DOHH2 (cell line): ENCODE data around the gene CLPSL2.

Source experiments
- H3F3A ChIP-seq: fragments of 200-600 bp; sonication (generic), shearing (Covaris generic); 2 replicates; pipeline ENCODE4 v1.6.0; 2016; ENCODE audit warnings: antibody characterized with exemption, mild to moderate bottlenecking; ENCODE audit not compliant: control insufficient read depth, insufficient read depth
- H3K27ac ChIP-seq: fragments of 200-600 bp; sonication (generic); 2 replicates; pipeline ENCODE4 v1.5.1; 2014; ENCODE audit warnings: low read depth, mild to moderate bottlenecking, low read length, moderate library complexity
- H3K27me3 ChIP-seq: fragments of 200-600 bp; sonication (generic); 2 replicates; pipeline ENCODE4 v1.6.1; 2014; ENCODE audit warnings: mild to moderate bottlenecking, low read length, mixed read lengths; ENCODE audit not compliant: control insufficient read depth
- H3K36me3 ChIP-seq: fragments of 200-600 bp; sonication (generic); 2 replicates; pipeline ENCODE4 v1.6.1; 2014; ENCODE audit warnings: mild to moderate bottlenecking, low read length, moderate library complexity, mixed read lengths; ENCODE audit not compliant: control insufficient read depth
- H3K4me1 ChIP-seq: fragments of 200-600 bp; sonication (generic); 2 replicates; pipeline ENCODE4 v1.6.1; 2014; ENCODE audit warnings: mild to moderate bottlenecking, low read length, mixed read lengths; ENCODE audit not compliant: control insufficient read depth
- H3K4me2 ChIP-seq: fragments of 200-600 bp; sonication (generic); 2 replicates; pipeline ENCODE4 v1.6.0; 2014; ENCODE audit warnings: mild to moderate bottlenecking, low read length, moderate library complexity
- H3K4me3 ChIP-seq: fragments of 200-600 bp; sonication (generic); 2 replicates; pipeline ENCODE4 v1.5.1; 2014; ENCODE audit warnings: mild to moderate bottlenecking, low read length, mixed read lengths
- H3K79me2 ChIP-seq: fragments of 200-600 bp; sonication (generic); 2 replicates; pipeline ENCODE4 v1.6.1; 2014; ENCODE audit warnings: mild to moderate bottlenecking, low read length, mixed read lengths; ENCODE audit not compliant: control insufficient read depth
- H3K9me2 ChIP-seq: fragments of 200-600 bp; sonication (generic); replicated peaks from 2 replicates; pipeline ENCODE4 v1.6.1; 2014; ENCODE audit warnings: mild to moderate bottlenecking, low read length, mixed read lengths; ENCODE audit not compliant: control insufficient read depth
- H3K9me3 ChIP-seq: fragments of 200-600 bp; sonication (generic); 2 replicates; pipeline ENCODE4 v1.6.1; 2014; ENCODE audit warnings: antibody characterized with exemption, low read length, mixed read lengths; ENCODE audit not compliant: control insufficient read depth, insufficient read depth
- H4K20me1 ChIP-seq: fragments of 200-600 bp; sonication (generic); 2 replicates; pipeline ENCODE4 v1.6.0; 2014; ENCODE audit warnings: low read depth, mild to moderate bottlenecking, antibody characterized with exemption, low read length, moderate library complexity; ENCODE audit not compliant: control insufficient read depth, insufficient read depth
- EZH2phosphoT487 ChIP-seq: fragments of 200-600 bp; sonication (generic); IDR thresholded peaks from 2 replicates; pipeline ENCODE4 v1.6.1; 2017; ENCODE audit warnings: borderline replicate concordance, mild to moderate bottlenecking, antibody characterized with exemption, low read length, moderate library complexity, mixed read lengths
- TF ChIP-seq, protein P1 (sequence below): fragments of 200-600 bp; sonication (generic); IDR thresholded peaks from one replicate; pipeline ENCODE4 v1.5.1; 2014; ENCODE audit warnings: antibody characterized with exemption, mild to moderate bottlenecking, low read depth, low read length; ENCODE audit not compliant: poor library complexity, severe bottlenecking

CLPSL2 gene

GRCh38 chr6:35745509-35745908 lies 30.9 kb upstream of the CLPSL2 start:
- Histone ChIP-seq H3K9me2 (no peaks in the 10 kb centered on the region), H3K27ac (no peak overlapping the region), H3K4me1 (no peaks in the 10 kb centered on the region), H3K9me3 (no peaks in the 10 kb centered on the region), H3F3A (no peaks in the 10 kb centered on the region), H3K36me3 (no peaks in the 10 kb centered on the region), H3K4me3 (no peak overlapping the region), H3K27me3 (no peaks in the 10 kb centered on the region), H4K20me1 (no peaks in the 10 kb centered on the region), H3K79me2 (no peaks in the 10 kb centered on the region), H3K4me2 (no peak overlapping the region)
- TF ChIP-seq, protein P1, sequence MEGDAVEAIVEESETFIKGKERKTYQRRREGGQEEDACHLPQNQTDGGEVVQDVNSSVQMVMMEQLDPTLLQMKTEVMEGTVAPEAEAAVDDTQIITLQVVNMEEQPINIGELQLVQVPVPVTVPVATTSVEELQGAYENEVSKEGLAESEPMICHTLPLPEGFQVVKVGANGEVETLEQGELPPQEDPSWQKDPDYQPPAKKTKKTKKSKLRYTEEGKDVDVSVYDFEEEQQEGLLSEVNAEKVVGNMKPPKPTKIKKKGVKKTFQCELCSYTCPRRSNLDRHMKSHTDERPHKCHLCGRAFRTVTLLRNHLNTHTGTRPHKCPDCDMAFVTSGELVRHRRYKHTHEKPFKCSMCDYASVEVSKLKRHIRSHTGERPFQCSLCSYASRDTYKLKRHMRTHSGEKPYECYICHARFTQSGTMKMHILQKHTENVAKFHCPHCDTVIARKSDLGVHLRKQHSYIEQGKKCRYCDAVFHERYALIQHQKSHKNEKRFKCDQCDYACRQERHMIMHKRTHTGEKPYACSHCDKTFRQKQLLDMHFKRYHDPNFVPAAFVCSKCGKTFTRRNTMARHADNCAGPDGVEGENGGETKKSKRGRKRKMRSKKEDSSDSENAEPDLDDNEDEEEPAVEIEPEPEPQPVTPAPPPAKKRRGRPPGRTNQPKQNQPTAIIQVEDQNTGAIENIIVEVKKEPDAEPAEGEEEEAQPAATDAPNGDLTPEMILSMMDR, result no peak
- TF ChIP-seq EZH2phosphoT487, result no peak

DNA sequence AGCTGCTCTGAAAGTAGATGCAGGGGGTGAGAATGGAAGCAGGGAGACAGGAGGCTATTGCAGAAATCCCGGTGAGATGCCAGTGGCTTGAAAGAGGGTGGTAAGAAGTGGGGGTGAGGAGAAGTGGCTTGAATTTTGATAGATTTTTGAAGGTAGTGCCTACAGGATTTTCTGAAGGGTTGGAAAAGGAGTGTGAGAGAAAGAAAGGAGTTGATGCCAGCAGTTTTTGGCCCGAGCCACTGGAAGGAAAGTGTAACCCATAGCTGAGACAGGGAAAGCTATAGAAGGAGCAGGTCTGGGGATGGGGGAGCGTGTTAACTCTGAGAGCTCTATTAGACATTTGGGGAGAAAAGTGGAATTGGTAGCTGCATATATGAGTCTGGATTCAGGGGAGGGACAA lies 29.9 kb upstream of the CLPSL2 start:
- H3K4me2 ChIP-seq, result no peak overlapping the region
- H3F3A ChIP-seq, result no peaks in the 10 kb centered on the region

DNA sequence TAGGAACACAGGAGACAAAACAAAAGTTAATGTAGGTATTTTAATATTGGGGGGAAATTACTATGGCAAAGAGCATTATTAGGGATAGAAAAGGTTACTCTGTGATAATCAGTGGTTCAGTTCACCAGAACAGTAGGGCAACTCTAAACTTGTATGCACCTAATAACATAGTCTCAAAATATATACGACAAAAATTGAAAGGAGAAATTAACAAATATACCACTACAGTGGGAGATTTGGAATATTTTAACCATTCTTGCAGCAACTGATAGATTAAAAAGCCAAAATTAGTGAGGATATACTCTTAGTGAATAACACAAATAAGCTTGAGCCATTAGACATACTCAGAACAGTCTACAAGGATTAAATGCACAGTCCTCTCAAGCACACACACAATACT lies 28.5 kb upstream of the CLPSL2 start:
- H3K9me2 ChIP-seq, result no peaks in the 10 kb centered on the region
- no peaks in the 10 kb centered on the region for H3F3A ChIP-seq
- no peaks in the 10 kb centered on the region for H3K27me3 ChIP-seq
- no peaks in the 10 kb centered on the region for H3K79me2 ChIP-seq
- TF ChIP-seq, protein P1, result no peak
- no peak for TF ChIP-seq EZH2phosphoT487
- no peaks in the 10 kb centered on the region for H3K9me3 ChIP-seq
- no peaks in the 10 kb centered on the region for H3K36me3 ChIP-seq
- no peaks in the 10 kb centered on the region for H4K20me1 ChIP-seq
- no peak overlapping the region for H3K4me2 ChIP-seq
- no peaks in the 10 kb centered on the region for H3K4me1 ChIP-seq
- no peak overlapping the region for H3K27ac ChIP-seq
- no peak overlapping the region for H3K4me3 ChIP-seq

More for the DNA sequence above, 29.9 kb upstream of the CLPSL2 start:
- H3K9me2 ChIP-seq, result no peaks in the 10 kb centered on the region
- H3K4me3 ChIP-seq, result no peak overlapping the region
- H4K20me1 ChIP-seq, result no peaks in the 10 kb centered on the region
- no peaks in the 10 kb centered on the region for H3K36me3 ChIP-seq
- no peaks in the 10 kb centered on the region for H3K27me3 ChIP-seq
- H3K79me2 ChIP-seq, result no peaks in the 10 kb centered on the region
- no peaks in the 10 kb centered on the region for H3K4me1 ChIP-seq
- TF ChIP-seq EZH2phosphoT487, result no peak
- TF ChIP-seq, protein P1, result no peak
- H3K9me3 ChIP-seq, result no peaks in the 10 kb centered on the region
- no peak overlapping the region for H3K27ac ChIP-seq

- H3K27ac ChIP-seq, result no peak overlapping the region
- TF ChIP-seq EZH2phosphoT487, result no peak
- TF ChIP-seq, protein P1, result no peak
- no peaks in the 10 kb centered on the region for H3K9me3 ChIP-seq
- no peaks in the 10 kb centered on the region for H3F3A ChIP-seq
- no peaks in the 10 kb centered on the region for H4K20me1 ChIP-seq
- no peaks in the 10 kb centered on the region for H3K27me3 ChIP-seq
- no peaks in the 10 kb centered on the region for H3K79me2 ChIP-seq
- H3K4me2 ChIP-seq, result no peak overlapping the region
- H3K4me1 ChIP-seq, result no peaks in the 10 kb centered on the region
- H3K9me2 ChIP-seq, result no peaks in the 10 kb centered on the region
- H3K36me3 ChIP-seq, result no peaks in the 10 kb centered on the region
- no peak overlapping the region for H3K4me3 ChIP-seq
These were observed 25.8 kb upstream of the CLPSL2 start for GRCh38 chr6:35750557-35750956.
